Stimulated activated CD8-positive, alpha-beta memory T cell treated with anti-CD3 and anti-CD28 coated beads, Interleukin-4, amount 100 ng/mL, for 48 hours (primary cell): ENCODE data around the gene OLIG2.
A peak's percentile ranks its signal among the peaks of the same experiment; 100 is the strongest.

Experiments used
- DNase-seq: peaks from one replicate; pipeline ENCODE4 v3.0.0-alpha.2; 2020

OLIG2 gene

GRCh38 chr21:33025489-33026442, at the start of gene OLIG2:
Gene OLIG2, plus strand, starts transcription at chr21:33025935. Its CDS starts 928 bp downstream, at chr21:33026863.
- peak; percentile 37 for DNase-seq

- DNase-seq = no peak
Observed at GRCh38 chr21:32976791-32977190, 48.9 kb upstream of the OLIG2 start.

- DNase-seq = no peak
Observed at GRCh38 chr21:32977216-32977615, 48.5 kb upstream of the OLIG2 start.

DNA sequence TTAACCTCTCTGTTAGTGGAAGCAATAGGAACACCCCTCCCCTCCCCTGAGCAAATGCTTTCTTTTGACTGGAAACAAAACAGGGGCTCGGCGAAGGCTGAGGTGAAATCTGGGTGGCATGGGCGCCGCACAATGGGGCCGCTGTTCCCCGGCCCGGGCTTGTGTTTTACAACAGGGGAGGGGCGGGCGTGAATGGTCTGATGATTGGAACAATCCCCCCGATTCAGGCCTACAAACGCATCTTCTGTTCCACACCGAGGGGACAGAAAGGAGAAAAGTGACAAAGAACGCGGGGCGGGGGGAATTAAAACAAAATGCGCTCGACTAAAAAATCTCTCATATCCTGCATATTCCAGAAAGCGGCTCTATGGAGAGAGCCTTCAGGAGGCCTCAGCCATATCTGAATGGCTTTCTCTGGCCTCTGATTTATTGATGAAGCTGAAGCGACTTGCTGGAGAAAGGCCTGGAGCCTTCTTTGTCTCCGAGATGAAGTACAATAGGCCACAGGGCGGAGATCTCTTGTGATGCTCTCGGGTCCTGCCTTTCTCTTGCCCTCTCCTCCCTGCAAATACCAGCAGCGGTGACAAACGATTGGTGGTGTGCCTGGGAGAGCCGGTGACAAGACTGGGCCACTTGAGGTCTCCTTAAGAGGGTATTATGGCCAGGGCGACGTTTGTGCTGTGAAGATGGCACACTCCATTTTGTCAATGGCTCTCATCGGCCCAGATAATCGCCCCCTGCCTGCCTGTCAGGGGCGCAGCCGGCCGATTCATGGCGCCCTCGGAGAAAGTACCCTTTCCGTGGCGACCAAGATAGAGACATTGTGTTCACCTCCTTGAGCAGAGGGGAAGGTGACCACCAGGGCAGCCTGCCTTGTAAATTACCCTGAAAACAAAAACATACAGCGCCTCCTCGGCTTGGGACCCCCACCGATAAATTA, 47.1 kb upstream of the OLIG2 start:
- no peak for DNase-seq

- no peak for DNase-seq
Observed at GRCh38 chr21:32979598-32980268, 46.0 kb upstream of the OLIG2 start.

DNA sequence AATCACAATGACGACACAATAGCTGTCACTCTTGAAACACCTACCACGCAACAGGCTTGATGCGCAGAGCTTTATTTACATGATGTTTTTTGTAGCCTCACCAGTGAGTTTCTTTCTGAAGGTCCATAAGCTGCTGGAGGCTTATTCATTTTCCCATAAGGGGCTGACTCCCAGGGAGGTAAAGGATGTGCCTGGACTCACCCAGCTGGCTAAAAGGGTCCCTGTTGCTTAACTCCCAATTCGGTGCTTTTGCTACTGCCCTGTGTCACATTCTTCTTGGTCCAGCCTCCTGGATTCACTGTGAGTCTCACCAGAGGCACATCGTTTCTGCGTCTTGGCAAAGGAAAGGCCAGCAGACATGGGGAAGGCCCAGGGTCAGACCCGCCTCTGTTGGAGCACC, 44.6 kb upstream of the OLIG2 start:
- DNase-seq = no peak

GRCh38 chr21:32990666-32991065, 35.1 kb upstream of the OLIG2 start:
- DNase-seq = no peak

DNA sequence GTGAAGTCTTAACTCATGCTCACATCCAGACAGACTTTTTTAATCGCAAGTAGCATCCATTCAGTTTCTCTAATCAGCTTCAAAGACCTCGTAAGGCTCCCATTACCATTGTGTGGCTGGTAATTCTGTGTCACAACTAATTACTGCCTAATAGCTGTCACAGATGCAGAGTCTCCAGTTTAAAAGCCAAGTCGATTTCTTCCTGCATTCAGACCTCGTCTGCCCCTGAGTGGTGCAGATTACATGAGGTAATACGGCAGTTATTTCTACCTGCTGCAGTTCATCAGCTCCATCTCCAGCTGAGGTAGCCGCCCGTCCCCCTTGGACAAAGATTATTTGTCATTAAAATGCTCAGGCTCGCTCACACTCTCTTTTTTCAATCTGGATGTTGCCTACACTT, 34.4 kb upstream of the OLIG2 start:
- DNase-seq = no peak

DNA sequence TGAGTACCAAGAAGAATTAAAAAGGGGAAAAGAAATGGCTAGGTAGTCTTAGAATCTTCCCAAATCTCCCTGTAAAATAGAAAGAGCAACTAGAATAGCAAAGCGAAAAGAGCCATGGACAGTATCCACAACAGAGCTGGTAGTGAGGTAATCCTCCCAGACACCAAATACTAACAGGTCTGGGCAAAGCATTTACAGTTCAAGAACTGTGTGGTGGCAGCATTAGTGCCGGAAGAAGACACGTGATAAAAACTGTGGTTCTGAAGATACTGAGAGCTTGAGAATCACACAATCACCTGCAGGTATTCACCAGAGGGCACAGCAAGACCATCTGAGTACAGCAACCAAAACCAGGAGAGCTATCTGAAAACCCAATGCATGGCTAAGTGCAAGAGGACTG, 31.8 kb upstream of the OLIG2 start:
- no peak for DNase-seq

DNA sequence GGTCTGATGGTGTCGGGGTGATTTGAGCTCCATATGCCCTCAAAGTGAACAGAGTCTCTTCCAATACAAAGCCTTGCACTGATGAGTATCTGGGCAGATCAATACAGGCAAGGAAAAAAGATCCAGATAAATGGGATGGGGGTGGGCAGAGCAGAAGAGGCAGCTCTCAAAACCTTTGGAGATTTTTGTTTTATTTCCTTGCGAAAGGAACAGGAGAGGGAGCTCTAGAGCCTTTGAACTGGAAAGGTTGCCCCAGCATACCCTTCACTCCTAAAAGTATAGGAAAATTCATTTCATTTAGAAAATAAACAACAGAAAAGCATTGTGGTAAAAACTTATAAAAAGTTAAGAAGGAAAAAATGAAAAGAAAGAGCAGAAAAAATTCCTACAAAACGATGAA, 31.4 kb upstream of the OLIG2 start:
- no peak for DNase-seq

DNA sequence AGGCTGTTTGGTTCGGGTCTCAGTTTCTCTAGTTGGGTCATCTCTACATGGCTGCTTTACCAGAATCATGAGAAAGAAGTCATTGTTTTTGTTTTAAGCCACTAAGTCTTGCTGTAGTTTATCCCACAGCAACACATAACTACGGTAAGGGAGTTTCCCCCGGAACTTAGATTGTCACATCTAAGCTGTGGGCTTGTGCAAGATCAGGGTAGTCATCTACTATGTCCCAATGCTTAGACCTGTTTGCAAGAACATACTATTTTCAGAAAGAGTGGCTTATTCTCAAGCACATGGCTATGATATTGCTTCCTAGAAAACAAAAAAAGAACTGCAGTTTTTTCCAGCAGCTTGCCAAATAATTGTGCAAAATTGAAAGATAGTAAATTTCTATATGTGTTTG, 18.0 kb upstream of the OLIG2 start:
- DNase-seq = no peak

DNA sequence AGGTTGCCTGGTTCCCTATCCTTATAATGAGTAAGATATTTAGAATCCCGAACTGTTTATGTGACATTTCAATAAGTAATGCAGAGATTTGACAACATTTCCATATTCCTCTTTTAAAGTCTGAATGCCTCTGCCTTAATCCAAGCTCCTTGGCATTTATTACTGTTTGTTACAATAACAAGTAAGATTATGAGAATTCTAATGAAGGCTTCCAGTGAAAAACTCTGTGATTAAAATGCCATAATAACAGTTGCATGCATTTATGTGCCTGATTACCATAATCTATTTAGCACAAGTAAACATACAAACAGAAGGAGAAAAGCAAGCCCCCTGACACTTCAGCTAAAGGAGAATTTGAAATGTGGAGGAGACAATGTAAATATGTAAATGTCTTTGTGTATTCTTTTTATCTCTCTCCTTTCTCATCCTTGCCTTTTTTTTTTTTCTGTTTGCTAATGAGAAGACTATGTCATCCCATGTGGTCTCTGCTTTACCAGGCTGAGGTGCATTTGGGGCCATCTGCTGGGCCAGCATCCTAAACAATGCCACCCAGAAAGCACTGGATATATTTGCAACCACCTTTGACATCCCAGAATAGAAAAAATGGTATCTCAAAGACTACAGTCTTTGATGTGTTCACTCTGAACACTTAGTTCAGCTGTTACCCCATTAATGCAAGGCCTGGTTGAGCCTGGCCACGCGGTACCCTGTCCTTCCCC, 17.2 kb upstream of the OLIG2 start:
- DNase-seq = no peak

GRCh38 chr21:33010931-33011330, 14.8 kb upstream of the OLIG2 start:
- DNase-seq = no peak

DNA sequence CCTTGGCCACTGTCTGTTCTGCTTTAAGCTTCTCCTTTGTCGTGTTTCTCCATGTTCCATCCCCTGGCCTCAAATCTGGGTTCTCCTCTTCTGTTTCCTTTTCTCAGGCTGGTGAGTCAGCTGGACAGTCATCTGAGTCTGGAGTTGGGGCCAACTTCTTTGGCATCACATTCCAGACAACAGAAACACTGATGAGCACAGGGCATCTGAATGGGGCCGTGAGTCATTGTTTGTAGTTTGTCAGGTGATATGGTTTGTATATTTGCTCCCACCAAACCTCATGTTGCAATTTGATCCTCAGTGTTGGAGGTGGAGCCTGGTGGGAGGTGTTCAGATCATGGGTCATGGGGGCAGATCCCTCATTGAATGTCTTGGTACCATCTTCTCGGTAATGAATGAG, 14.3 kb upstream of the OLIG2 start:
- no peak for DNase-seq

DNA sequence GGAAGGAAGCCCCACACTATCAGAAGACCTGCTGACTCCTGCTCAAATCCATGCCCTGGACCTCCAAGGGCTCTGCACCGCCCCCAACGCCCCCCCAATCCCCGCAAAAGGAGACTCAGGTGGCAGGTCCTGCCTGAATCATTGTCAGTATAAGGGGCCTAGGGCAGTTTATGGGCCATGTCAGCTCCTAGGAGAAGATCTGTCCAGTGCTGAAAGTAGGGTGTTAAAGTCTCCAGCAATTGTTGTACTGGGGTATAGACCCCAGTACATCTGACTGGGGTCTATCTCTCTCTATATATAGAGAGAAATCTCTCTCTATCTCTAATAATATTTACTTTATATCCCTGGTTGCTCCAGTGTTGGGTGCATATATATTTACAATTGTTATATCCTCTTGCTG, 12.1 kb upstream of the OLIG2 start:
- no peak for DNase-seq

DNA sequence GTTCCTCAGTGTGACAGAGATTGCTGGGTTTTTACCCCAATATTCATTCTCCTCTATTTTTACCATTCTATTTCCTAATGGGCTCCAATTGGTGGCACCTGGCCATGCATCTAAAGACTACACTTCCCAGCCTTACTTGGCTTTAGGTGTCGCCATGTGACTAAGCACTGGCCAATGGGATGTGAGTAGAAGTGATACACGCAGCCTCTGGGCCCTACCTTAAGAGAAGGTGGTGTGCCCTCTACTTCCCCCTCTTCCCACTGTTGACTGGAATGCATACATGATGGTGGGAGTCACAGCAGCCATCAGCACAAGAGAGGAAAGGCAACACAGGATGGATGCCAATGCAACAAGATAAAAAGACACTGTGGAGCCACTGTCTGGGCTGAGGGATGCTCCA, 11.4 kb upstream of the OLIG2 start:
- no peak for DNase-seq

GRCh38 chr21:33015096-33015495, 10.6 kb upstream of the OLIG2 start:
- no peak for DNase-seq

GRCh38 chr21:33015756-33016155, 10.0 kb upstream of the OLIG2 start:
- DNase-seq = no peak

- DNase-seq = no peak
Observed at GRCh38 chr21:33018707-33019465, 6.8 kb upstream of the OLIG2 start.

GRCh38 chr21:33019516-33019884, 6.2 kb upstream of the OLIG2 start:
- DNase-seq = no peak

DNA sequence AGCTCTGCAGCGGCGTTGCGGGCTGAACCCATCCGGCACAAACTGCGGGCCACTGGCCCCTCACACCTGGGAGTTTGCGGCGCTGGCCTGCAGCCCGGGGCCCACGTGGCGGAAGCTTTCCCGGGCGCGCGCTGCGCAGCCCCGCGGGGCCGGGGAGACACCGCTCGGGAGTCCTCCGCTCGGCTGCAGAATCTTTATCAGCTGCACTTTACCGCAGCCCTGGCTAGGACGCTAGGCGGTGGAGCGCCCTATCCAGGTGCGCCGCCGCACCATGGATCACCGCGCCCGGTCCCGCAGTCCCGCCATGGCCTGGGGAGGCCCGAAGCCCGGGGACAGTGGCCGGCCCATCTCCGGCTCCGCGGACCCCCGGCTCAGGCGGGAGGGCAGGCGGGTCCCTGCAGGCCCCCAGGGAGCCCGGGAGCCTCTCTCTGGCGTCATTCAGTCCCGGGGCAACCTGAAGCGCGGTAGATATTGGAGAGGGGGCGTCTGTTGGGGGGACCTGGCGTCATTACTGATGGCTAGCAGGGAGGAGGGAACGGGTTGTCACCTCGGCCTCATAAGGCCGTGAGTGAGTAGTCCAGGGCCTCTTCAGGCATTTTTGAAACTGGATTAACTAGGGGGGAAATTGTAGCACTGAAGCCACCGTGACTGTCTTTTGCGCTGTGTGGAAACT, 5.7 kb upstream of the OLIG2 start:
- no peak for DNase-seq
